GM19467 (cell line): ENCODE measurements around the gene CCZ1B.
"Not testable (repeated sequence)": the region's sequence is repeated elsewhere in the genome, so short reads cannot be mapped to it uniquely, and the experiment has no call there.

Experiments
- ATAC-seq: cut with Tn5 transposase; IDR thresholded peaks from one replicate; pipeline ENCODE4 v1.9.1; 2021; ENCODE audit warnings: mild to moderate bottlenecking, moderate library complexity; ENCODE audit not compliant: unreplicated experiment

The CCZ1B gene

GRCh38 chr7:6831018-6831725, 5.1 kb upstream of the CCZ1B start:
- no peak for ATAC-seq

- not testable (repeated sequence) for ATAC-seq
Measured at GRCh38 chr7:6830026-6830425, 4.0 kb upstream of the CCZ1B start.

GRCh38 chr7:6829616-6830015, 3.5 kb upstream of the CCZ1B start:
- not testable (repeated sequence) for ATAC-seq

GRCh38 chr7:6827180-6827579, 1.1 kb upstream of the CCZ1B start:
- not testable (repeated sequence) for ATAC-seq

- peak; percentile 36 for ATAC-seq
Measured at GRCh38 chr7:6825236-6826125, 594 bp downstream of the CCZ1B start.

GRCh38 chr7:6821622-6822021, 4.5 kb downstream of the CCZ1B start:
- ATAC-seq, result not testable (repeated sequence)

- ATAC-seq, result not testable (repeated sequence)
Measured at GRCh38 chr7:6815470-6815869, 10.6 kb downstream of the CCZ1B start.

- not testable (repeated sequence) for ATAC-seq
Measured at GRCh38 chr7:6813011-6813410, 13.1 kb downstream of the CCZ1B start.

GRCh38 chr7:6807959-6808358, 18.1 kb downstream of the CCZ1B start:
- ATAC-seq, result not testable (repeated sequence)

- ATAC-seq, result not testable (repeated sequence)
Measured at GRCh38 chr7:6807393-6807918, 18.6 kb downstream of the CCZ1B start.

- not testable (repeated sequence) for ATAC-seq
Measured at GRCh38 chr7:6800331-6800730, 25.7 kb downstream of the CCZ1B start.

- not testable (repeated sequence) for ATAC-seq
Measured at GRCh38 chr7:6799887-6800286, 26.2 kb downstream of the CCZ1B start.

- not testable (repeated sequence) for ATAC-seq
Measured at GRCh38 chr7:6798047-6798446, 28.0 kb downstream of the CCZ1B start.

GRCh38 chr7:6797218-6797617, 28.9 kb downstream of the CCZ1B start:
- ATAC-seq, result not testable (repeated sequence)

- not testable (repeated sequence) for ATAC-seq
Measured at GRCh38 chr7:6794276-6794675, 31.8 kb downstream of the CCZ1B start.

GRCh38 chr7:6792113-6792872, 33.8 kb downstream of the CCZ1B start:
- ATAC-seq, result not testable (repeated sequence)

GRCh38 chr7:6789353-6789752, 36.7 kb downstream of the CCZ1B start:
- ATAC-seq, result not testable (repeated sequence)

GRCh38 chr7:6781581-6781980, 44.5 kb downstream of the CCZ1B start:
- not testable (repeated sequence) for ATAC-seq

GRCh38 chr7:6761186-6761585, 64.9 kb downstream of the CCZ1B start:
- ATAC-seq, result not testable (repeated sequence)

GRCh38 chr7:6753964-6754363, 72.1 kb downstream of the CCZ1B start, which contains the start of gene RSPH10B2:
Gene RSPH10B2 (plus strand): TSS chr7:6754103. CDS start chr7:6757678, 3,575 bp downstream.
- ATAC-seq, result not testable (repeated sequence)

- ATAC-seq, result not testable (repeated sequence)
Measured at GRCh38 chr7:6750173-6750572, 75.9 kb downstream of the CCZ1B start.
